IMR-90 (cell line): ENCODE measurements around the gene RASSF5. TPM values are rescaled to one million over a fixed set of nuclear protein-coding genes. Genes with fewer than 3 reads are reported as not detected.

ENCODE experiments used
- ATAC-seq: fragments of 200-7000 bp; cut with Tn5 transposase; 2 replicates; pipeline ENCODE4 v1.9.1; 2020; ENCODE audit warnings: low read depth, mild to moderate bottlenecking, moderate library complexity
- BruUV-seq: library from RNA; stranded (reverse); fragments of 400-500 nt; replicated peaks from 2 replicates; lab custom pipeline; 2021; lab: Mats Ljungman, UMichigan
- CTCF ChIA-PET: fragments of 300-600 bp; formaldehyde crosslinking; extraction: SDS; loops from one replicate; lab custom pipeline; 2021; ENCODE audit warnings: antibody characterized with exemption; lab: Yijun Ruan, JAX
- POLR2A ChIA-PET: fragments of 300-600 bp; sonication (Branson Sonifier 250); formaldehyde crosslinking; loops from one replicate; lab custom pipeline; 2022; ENCODE audit warnings: antibody characterized with exemption; ENCODE audit not compliant: unreplicated experiment; lab: Charles Lee
- DNase-seq: peaks from one replicate; pipeline ENCODE4 v3.0.0; 2013
- H2AFZ ChIP-seq: replicated peaks from 2 replicates; pipeline ENCODE3; 2013; ENCODE audit warnings: low read length, mild to moderate bottlenecking; ENCODE audit not compliant: poor library complexity
- H2AK5ac ChIP-seq: 2 replicates; pipeline ENCODE4 v1.6.1; 2013; ENCODE audit warnings: low read depth, low read length, inconsistent platforms
- H2AK9ac ChIP-seq: replicated peaks from 2 replicates; pipeline ENCODE3; 2013; ENCODE audit warnings: mild to moderate bottlenecking, low read depth, low read length, moderate library complexity; ENCODE audit not compliant: poor library complexity
- H2BK120ac ChIP-seq: 2 replicates; pipeline ENCODE4 v1.6.1; 2013; ENCODE audit warnings: low read depth, low read length, inconsistent platforms
- H2BK15ac ChIP-seq: 3 replicates; pipeline ENCODE4 v1.6.1; 2013; ENCODE audit warnings: low read depth, low read length, inconsistent platforms
- H2BK20ac ChIP-seq: 2 replicates; pipeline ENCODE4 v1.6.1; 2013; ENCODE audit warnings: low read depth, mild to moderate bottlenecking, inconsistent platforms, low read length, moderate library complexity
- H2BK5ac ChIP-seq: 2 replicates; pipeline ENCODE4 v1.6.1; 2013; ENCODE audit warnings: mild to moderate bottlenecking, low read depth, low read length, inconsistent platforms; ENCODE audit not compliant: poor library complexity, severe bottlenecking
- H3K14ac ChIP-seq: replicated peaks from 2 replicates; pipeline ENCODE4 v1.6.1; 2013; ENCODE audit warnings: low read depth, low read length, inconsistent platforms
- H3K18ac ChIP-seq: 2 replicates; pipeline ENCODE4 v1.6.1; 2013; ENCODE audit warnings: low read depth, low read length, control low read depth
- H3K23ac ChIP-seq: 2 replicates; pipeline ENCODE4 v1.6.1; 2013; ENCODE audit warnings: low read depth, low read length, inconsistent platforms
- H3K27ac ChIP-seq: 2 replicates; pipeline ENCODE4 v1.5.1; 2013; ENCODE audit warnings: mild to moderate bottlenecking, control low read depth, low read length; ENCODE audit not compliant: insufficient read depth
- H3K27me3 ChIP-seq: 2 replicates; pipeline ENCODE4 v1.6.1; 2013; ENCODE audit warnings: low read length; ENCODE audit not compliant: control insufficient read depth, insufficient read depth
- H3K36me3 ChIP-seq: 2 replicates; pipeline ENCODE4 v1.6.1; 2013; ENCODE audit warnings: low read length, mixed read lengths; ENCODE audit not compliant: control insufficient read depth, insufficient read depth
- H3K4ac ChIP-seq: 2 replicates; pipeline ENCODE4 v1.6.1; 2013; ENCODE audit warnings: low read depth, low read length, inconsistent platforms
- H3K4me1 ChIP-seq: 2 replicates; pipeline ENCODE4 v1.6.1; 2013; ENCODE audit warnings: low read length, mixed read lengths; ENCODE audit not compliant: control insufficient read depth, insufficient read depth
- H3K4me2 ChIP-seq: 2 replicates; pipeline ENCODE4 v1.6.1; 2013; ENCODE audit warnings: low read depth, mild to moderate bottlenecking, control low read depth, low read length, moderate library complexity
- H3K4me3 ChIP-seq: 2 replicates; pipeline ENCODE4 v1.5.1; 2013; ENCODE audit warnings: low read depth, mild to moderate bottlenecking, control low read depth, low read length, moderate library complexity; ENCODE audit not compliant: insufficient read depth
- H3K56ac ChIP-seq: 2 replicates; pipeline ENCODE4 v1.6.1; 2013; ENCODE audit warnings: low read length, inconsistent platforms; ENCODE audit not compliant: insufficient read depth; ENCODE audit errors: extremely low read depth
- H3K79me1 ChIP-seq, 2 experiments: 2 replicates each; pipeline ENCODE4 v1.6.1; 2013; ENCODE audit warnings: low read length in 2 of 2, inconsistent platforms in 1 of 2, low read depth in 1 of 2
- H3K9ac ChIP-seq: 2 replicates; pipeline ENCODE4 v1.6.1; 2013; ENCODE audit warnings: low read depth, low read length, control low read depth
- H3K9me1 ChIP-seq: 2 replicates; pipeline ENCODE4 v1.6.1; 2013; ENCODE audit warnings: low read length, inconsistent platforms; ENCODE audit not compliant: insufficient read depth
- H3K9me3 ChIP-seq: 2 replicates; pipeline ENCODE4 v1.6.1; 2013; ENCODE audit warnings: low read length; ENCODE audit not compliant: control insufficient read depth, insufficient read depth
- H4K20me1 ChIP-seq: 2 replicates; pipeline ENCODE4 v1.6.1; 2013; ENCODE audit warnings: low read length, inconsistent platforms; ENCODE audit not compliant: insufficient read depth
- H4K5ac ChIP-seq: 2 replicates; pipeline ENCODE4 v1.6.1; 2013; ENCODE audit warnings: mild to moderate bottlenecking, low read depth, low read length, control low read depth
- H4K8ac ChIP-seq, 2 experiments: 2 replicates each; pipeline ENCODE4 v1.6.1; 2013; ENCODE audit warnings: low read depth in 2 of 2, low read length in 2 of 2, control low read depth in 1 of 2, inconsistent platforms in 1 of 2
- H4K91ac ChIP-seq: 2 replicates; pipeline ENCODE4 v1.6.1; 2013; ENCODE audit warnings: low read depth, low read length, inconsistent platforms; ENCODE audit not compliant: insufficient read depth
- BHLHE40 ChIP-seq: fragments of 150-350 bp; IDR thresholded peaks from 2 replicates; pipeline ENCODE4 v1.6.1; 2016; ENCODE audit warnings: mild to moderate bottlenecking, low read depth, low read length
- CEBPB ChIP-seq: IDR thresholded peaks from 2 replicates; pipeline ENCODE4 v1.6.1; 2012; ENCODE audit warnings: low read depth, low read length, improper control_type of control experiment
- CHD1 ChIP-seq: IDR thresholded peaks from 2 replicates; pipeline ENCODE4 v1.6.1; 2012; ENCODE audit warnings: low read depth, low read length, improper control_type of control experiment
- FOS ChIP-seq: fragments of 150-350 bp; IDR thresholded peaks from 2 replicates; pipeline ENCODE4 v1.6.1; 2016; ENCODE audit warnings: low read depth, low read length
- MAFK ChIP-seq: IDR thresholded peaks from 2 replicates; pipeline ENCODE4 v1.6.1; 2012; ENCODE audit warnings: low read depth, low read length, improper control_type of control experiment
- MAZ ChIP-seq: IDR thresholded peaks from 2 replicates; pipeline ENCODE4 v1.6.1; 2012; ENCODE audit warnings: low read depth, mild to moderate bottlenecking, low read length, improper control_type of control experiment, moderate library complexity, borderline replicate concordance
- MXI1 ChIP-seq: IDR thresholded peaks from 2 replicates; pipeline ENCODE4 v1.6.1; 2012; ENCODE audit warnings: low read depth, mild to moderate bottlenecking, low read length, moderate library complexity, borderline replicate concordance
- NFE2L2 ChIP-seq: fragments of 150-350 bp; IDR thresholded peaks from 2 replicates; pipeline ENCODE4 v1.6.1; 2016; ENCODE audit warnings: low read depth, mild to moderate bottlenecking, low read length
- POLR2A ChIP-seq: IDR thresholded peaks from 2 replicates; pipeline ENCODE4 v1.6.1; 2012; ENCODE audit warnings: mild to moderate bottlenecking, low read depth, low read length
- RAD21 ChIP-seq: IDR thresholded peaks from 2 replicates; pipeline ENCODE4 v1.6.1; 2012; ENCODE audit warnings: low read length, improper control_type of control experiment
- RCOR1 ChIP-seq: IDR thresholded peaks from 2 replicates; pipeline ENCODE4 v1.6.1; 2012; ENCODE audit warnings: mild to moderate bottlenecking, low read length, improper control_type of control experiment; ENCODE audit not compliant: insufficient replicate concordance
- RFX5 ChIP-seq: IDR thresholded peaks from 2 replicates; pipeline ENCODE4 v1.8.0; 2012; ENCODE audit warnings: low read depth, mild to moderate bottlenecking, low read length, moderate library complexity
- SMC3 ChIP-seq: fragments of 150-350 bp; IDR thresholded peaks from 2 replicates; pipeline ENCODE4 v1.6.1; 2016; ENCODE audit warnings: low read depth, mild to moderate bottlenecking, antibody characterized with exemption, low read length, moderate library complexity
- WGBS, 2 experiments: methylation state at CpG; one replicate each; pipeline versions ENCODE4 v1.1.5 to v1.1.7; 2013; ENCODE audit warnings: missing lambda C conversion rate in 2 of 2; ENCODE audit not compliant: insufficient read length in 1 of 2; ENCODE audit errors: extremely low coverage in 2 of 2; 5-methylcytosine and 5-hydroxymethylcytosine counted together
- dilution Hi-C: fragments of 300-500 bp; cut with HindIII; formaldehyde crosslinking; loops from one replicate; pipeline ENCODE4 v1.14.3; 2018; ENCODE audit warnings: low sequenced_read_pairs; ENCODE audit not compliant: unreplicated experiment
- in situ Hi-C: fragments of 300-500 bp; cut with MboI; formaldehyde crosslinking; loops from 3 replicates; pipeline ENCODE4 v1.14.3; 2019; ENCODE audit warnings: low sequenced_read_pairs, inconsistent platforms, mixed read lengths
- intact Hi-C: fragments of 100-400 bp; cut with micrococcal nuclease; formaldehyde crosslinking; loops from 2 replicates; pipeline ENCODE4 v1.10.0; 2022
- polyA plus RNA-seq, 3 experiments: library from polyadenylated mRNA; depleted of rRNA; stranded (reverse); fragments of >200 nt; gene quantifications; 2 replicates each; pipeline ENCODE4 v1.2.3, GENCODE V29; 2012; ENCODE audit warnings: low replicate concordance in 1 of 3
- total RNA-seq: library from RNA; depleted of rRNA; stranded (reverse); fragments of >200 nt; gene quantifications from 2 replicates; pipeline ENCODE4 v1.2.3, GENCODE V29; 2012
- TF ChIP-seq, protein P1 (sequence below): fragments of 150-350 bp; IDR thresholded peaks from 2 replicates; pipeline ENCODE4 v1.6.1; 2017; ENCODE audit warnings: mild to moderate bottlenecking, antibody characterized with exemption, low read length, low read depth
- TF ChIP-seq, protein P2 (sequence below): fragments of 150-350 bp; IDR thresholded peaks from 2 replicates; pipeline ENCODE4 v1.6.1; 2016; ENCODE audit warnings: low read depth, mild to moderate bottlenecking, low read length, moderate library complexity, borderline replicate concordance
- TF ChIP-seq, protein P3 (sequence below): conservative IDR thresholded peaks from 2 replicates; pipeline ENCODE4 v1.5.1; 2012; ENCODE audit warnings: mild to moderate bottlenecking, low read depth, low read length, improper control_type of control experiment

The RASSF5 gene
- total and polyA plus RNA-seq, 2 of the 4 experiments (the other 2 are of a cell fraction) = 0.18 to 1.1 TPM

DNA sequence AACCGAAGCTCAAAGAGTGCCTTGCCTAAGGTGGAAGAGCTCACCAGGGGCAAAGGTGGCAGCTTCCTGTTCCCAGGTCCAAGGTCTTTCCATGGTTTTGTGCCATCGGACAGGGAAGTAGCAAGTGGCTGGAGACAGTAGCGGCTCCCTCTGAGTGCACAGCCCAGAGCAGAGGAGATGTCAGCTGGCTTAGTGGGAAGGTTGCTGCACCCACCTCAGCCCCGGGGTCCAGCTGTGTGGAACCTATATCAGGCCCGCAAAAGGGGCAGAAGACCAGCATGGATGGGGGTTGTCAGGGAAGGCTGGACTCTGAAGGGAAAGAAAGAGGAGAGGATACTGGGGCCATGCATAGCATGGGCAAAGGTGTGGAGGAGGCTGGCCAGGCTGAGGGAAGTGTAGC is 30.2 kb upstream of the RASSF5 start:
- no peak overlapping the region for H2BK20ac ChIP-seq
- no peak overlapping the region for H3K4me2 ChIP-seq
- H2BK120ac ChIP-seq = no peak overlapping the region
- ATAC-seq (no peak), DNase-seq (no peak)
- intact Hi-C loops = loop anchor here (10.0 kb wide), 1 partner anchor 508 kb away; no protein-coding TSS in a partner anchor
- no TSS peak for BruUV-seq
- H3K4me3 ChIP-seq = no peak overlapping the region
- H3K56ac ChIP-seq = no peak overlapping the region
- in situ Hi-C loops = no loop called here
- H3K36me3 ChIP-seq = peaks cover 38% of the 10 kb centered on the region; the same call in 1 of the 2 replicates
- WGBS, 2 experiments = 92% methylated on average over 4 of the region's 5 CpGs; no CpG with 5 or more reads in 1 of the 2 experiments
- TF ChIP-seq RCOR1 (no peak), BHLHE40 (no peak), SMC3 (no peak), POLR2A (no peak), RAD21 (no peak), MAFK (no peak), NFE2L2 (no peak), RFX5 (no peak), CHD1 (no peak), CEBPB (no peak), MAZ (no peak), FOS (no peak), MXI1 (no peak)
- TF ChIP-seq, protein P1, sequence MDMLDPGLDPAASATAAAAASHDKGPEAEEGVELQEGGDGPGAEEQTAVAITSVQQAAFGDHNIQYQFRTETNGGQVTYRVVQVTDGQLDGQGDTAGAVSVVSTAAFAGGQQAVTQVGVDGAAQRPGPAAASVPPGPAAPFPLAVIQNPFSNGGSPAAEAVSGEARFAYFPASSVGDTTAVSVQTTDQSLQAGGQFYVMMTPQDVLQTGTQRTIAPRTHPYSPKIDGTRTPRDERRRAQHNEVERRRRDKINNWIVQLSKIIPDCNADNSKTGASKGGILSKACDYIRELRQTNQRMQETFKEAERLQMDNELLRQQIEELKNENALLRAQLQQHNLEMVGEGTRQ = no peak
- TF ChIP-seq, protein P2, sequence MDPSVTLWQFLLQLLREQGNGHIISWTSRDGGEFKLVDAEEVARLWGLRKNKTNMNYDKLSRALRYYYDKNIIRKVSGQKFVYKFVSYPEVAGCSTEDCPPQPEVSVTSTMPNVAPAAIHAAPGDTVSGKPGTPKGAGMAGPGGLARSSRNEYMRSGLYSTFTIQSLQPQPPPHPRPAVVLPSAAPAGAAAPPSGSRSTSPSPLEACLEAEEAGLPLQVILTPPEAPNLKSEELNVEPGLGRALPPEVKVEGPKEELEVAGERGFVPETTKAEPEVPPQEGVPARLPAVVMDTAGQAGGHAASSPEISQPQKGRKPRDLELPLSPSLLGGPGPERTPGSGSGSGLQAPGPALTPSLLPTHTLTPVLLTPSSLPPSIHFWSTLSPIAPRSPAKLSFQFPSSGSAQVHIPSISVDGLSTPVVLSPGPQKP = no peak
- TF ChIP-seq, protein P3, sequence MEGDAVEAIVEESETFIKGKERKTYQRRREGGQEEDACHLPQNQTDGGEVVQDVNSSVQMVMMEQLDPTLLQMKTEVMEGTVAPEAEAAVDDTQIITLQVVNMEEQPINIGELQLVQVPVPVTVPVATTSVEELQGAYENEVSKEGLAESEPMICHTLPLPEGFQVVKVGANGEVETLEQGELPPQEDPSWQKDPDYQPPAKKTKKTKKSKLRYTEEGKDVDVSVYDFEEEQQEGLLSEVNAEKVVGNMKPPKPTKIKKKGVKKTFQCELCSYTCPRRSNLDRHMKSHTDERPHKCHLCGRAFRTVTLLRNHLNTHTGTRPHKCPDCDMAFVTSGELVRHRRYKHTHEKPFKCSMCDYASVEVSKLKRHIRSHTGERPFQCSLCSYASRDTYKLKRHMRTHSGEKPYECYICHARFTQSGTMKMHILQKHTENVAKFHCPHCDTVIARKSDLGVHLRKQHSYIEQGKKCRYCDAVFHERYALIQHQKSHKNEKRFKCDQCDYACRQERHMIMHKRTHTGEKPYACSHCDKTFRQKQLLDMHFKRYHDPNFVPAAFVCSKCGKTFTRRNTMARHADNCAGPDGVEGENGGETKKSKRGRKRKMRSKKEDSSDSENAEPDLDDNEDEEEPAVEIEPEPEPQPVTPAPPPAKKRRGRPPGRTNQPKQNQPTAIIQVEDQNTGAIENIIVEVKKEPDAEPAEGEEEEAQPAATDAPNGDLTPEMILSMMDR = no peak
- no peaks in the 10 kb centered on the region for H3K9me3 ChIP-seq
- H2BK15ac ChIP-seq = no peak overlapping the region
- H3K23ac ChIP-seq = no peak overlapping the region
- no peak overlapping the region for H3K4ac ChIP-seq
- dilution Hi-C loops = no loop called here
- no peak overlapping the region for H3K18ac ChIP-seq
- ChIA-PET POLR2A (no interaction called here), CTCF (no interaction called here)
- no peak overlapping the region for H2BK5ac ChIP-seq
- H2AK5ac ChIP-seq = no peak overlapping the region
- no peak overlapping the region for H2AFZ ChIP-seq
- no peak overlapping the region for H3K14ac ChIP-seq
- no peak overlapping the region for H3K27ac ChIP-seq
- H3K9ac ChIP-seq = no peak overlapping the region
- H3K27me3 ChIP-seq = no peaks in the 10 kb centered on the region
- no peak overlapping the region for H4K8ac ChIP-seq
- H3K4me1 ChIP-seq = peaks cover 19% of the 10 kb centered on the region
- no peak overlapping the region for H4K5ac ChIP-seq
- H4K20me1 ChIP-seq = no peaks in the 10 kb centered on the region; the same call in 1 of the 2 replicates
- peaks cover 8% of the 10 kb centered on the region for H3K9me1 ChIP-seq
- no peak overlapping the region for H4K91ac ChIP-seq
- no peak overlapping the region for H2AK9ac ChIP-seq
- peaks cover 9 to 19% of the 10 kb centered on the region in 2 experiments; a peak in 3 of 4 replicates for H3K79me1 ChIP-seq
